GM23338 (cell line): Measurements from ENCODE around the gene CDH4. TPM values are rescaled to one million over a fixed set of nuclear protein-coding genes. Genes with fewer than 3 reads are reported as not detected.

Source experiments
- ATAC-seq: fragments of 200-7000 bp; cut with Tn5 transposase; 3 replicates; pipeline ENCODE4 v1.9.1; 2020
- DNase-seq: peaks from one replicate; pipeline ENCODE4 v3.0.0-alpha.2; 2015; ENCODE audit warnings: low spot score
- H2AFZ ChIP-seq: fragments of 200-600 bp; sonication (generic); 2 replicates; pipeline ENCODE4 v1.8.0; 2016; ENCODE audit warnings: antibody characterized with exemption, mild to moderate bottlenecking, moderate library complexity
- H3F3A ChIP-seq: fragments of 200-600 bp; sonication (generic); replicated peaks from 2 replicates; pipeline ENCODE4 v1.8.0; 2017; ENCODE audit warnings: antibody characterized with exemption, mixed run types, low read depth
- H3K27ac ChIP-seq: fragments of 200-600 bp; sonication (generic); 2 replicates; pipeline ENCODE4 v1.6.1; 2016; ENCODE audit warnings: low read depth
- H3K27me3 ChIP-seq: fragments of 200-600 bp; sonication (generic); 2 replicates; pipeline ENCODE4 v1.8.0; 2016; ENCODE audit warnings: mild to moderate bottlenecking, mixed run types, moderate library complexity; ENCODE audit not compliant: insufficient read depth
- H3K36me3 ChIP-seq: fragments of 200-600 bp; sonication (generic); 2 replicates; pipeline ENCODE4 v1.8.0; 2016; ENCODE audit warnings: mild to moderate bottlenecking; ENCODE audit not compliant: insufficient read depth
- H3K4me1 ChIP-seq: fragments of 200-600 bp; sonication (generic); 2 replicates; pipeline ENCODE4 v1.8.0; 2016; ENCODE audit warnings: mild to moderate bottlenecking, moderate library complexity; ENCODE audit not compliant: insufficient read depth
- H3K4me2 ChIP-seq: fragments of 200-600 bp; sonication (generic); 2 replicates; pipeline ENCODE4 v1.7.1; 2017; ENCODE audit warnings: mixed run types
- H3K4me3 ChIP-seq: fragments of 200-600 bp; sonication (generic); 2 replicates; pipeline ENCODE4 v1.6.1; 2016; ENCODE audit warnings: mixed run types
- H3K79me2 ChIP-seq: fragments of 200-600 bp; sonication (generic); replicated peaks from 2 replicates; pipeline ENCODE4 v1.8.0; 2017; ENCODE audit warnings: mild to moderate bottlenecking; ENCODE audit not compliant: insufficient read depth
- H3K9me2 ChIP-seq: fragments of 200-600 bp; sonication (generic); 2 replicates; pipeline ENCODE4 v1.8.0; 2017; ENCODE audit not compliant: insufficient read depth
- H4K20me1 ChIP-seq: fragments of 200-600 bp; sonication (generic); replicated peaks from 2 replicates; pipeline ENCODE4 v1.8.0; 2017; ENCODE audit warnings: mild to moderate bottlenecking; ENCODE audit not compliant: insufficient read depth
- H3K27ac Mint-ChIP-seq: 2 replicates; pipeline ENCODE4 v1.8.0; 2020; ENCODE audit warnings: inconsistent platforms, mild to moderate bottlenecking, moderate library complexity, mixed read lengths
- H3K27me3 Mint-ChIP-seq: 3 replicates; pipeline ENCODE4 v1.8.0; 2022; ENCODE audit warnings: low read depth, mild to moderate bottlenecking, moderate library complexity, mixed read lengths, inconsistent platforms; ENCODE audit not compliant: insufficient read depth, poor library complexity
- H3K36me3 Mint-ChIP-seq: 3 replicates; pipeline ENCODE4 v1.8.0; 2021; ENCODE audit warnings: low read depth, mild to moderate bottlenecking, inconsistent platforms, moderate library complexity, mixed read lengths
- H3K4me1 Mint-ChIP-seq: 3 replicates; pipeline ENCODE4 v1.8.0; 2020; ENCODE audit warnings: mild to moderate bottlenecking, inconsistent platforms, mixed read lengths
- H3K4me3 Mint-ChIP-seq: 3 replicates; pipeline ENCODE4 v1.8.0; 2021; ENCODE audit warnings: moderate library complexity, mild to moderate bottlenecking, inconsistent platforms, mixed read lengths
- H3K9me3 Mint-ChIP-seq: 3 replicates; pipeline ENCODE4 v1.8.0; 2020; ENCODE audit warnings: moderate library complexity, mild to moderate bottlenecking, inconsistent platforms, mixed read lengths
- CREB1 ChIP-seq: fragments of 250-450 bp; sonication (Bioruptor Pico); IDR thresholded peaks from 2 replicates; pipeline ENCODE4 v1.5.0; 2020; ENCODE audit warnings: low read depth, mild to moderate bottlenecking, moderate library complexity
- CTCF ChIP-seq, 2 experiments: fragments of 200-600 bp in 1 of 2; sonication (generic) in 1 of 2; conservative IDR thresholded peaks; 2 replicates each; pipeline versions ENCODE4 v1.5.1 to v1.6.1; 2016 to 2017; ENCODE audit warnings: antibody characterized with exemption in 2 of 2, low read depth in 2 of 2, mild to moderate bottlenecking in 2 of 2, moderate library complexity in 1 of 2
- ETS1 ChIP-seq: IDR thresholded peaks from 2 replicates; pipeline ENCODE4 v1.6.1; 2016; ENCODE audit warnings: antibody characterized with exemption
- EZH2 ChIP-seq: fragments of 200-600 bp; sonication (generic); IDR thresholded peaks from one replicate; pipeline ENCODE4 v1.8.0; 2017; ENCODE audit warnings: antibody characterized with exemption, mild to moderate bottlenecking, low read depth; ENCODE audit not compliant: unreplicated experiment
- EZH2phosphoT487 ChIP-seq: fragments of 200-600 bp; sonication (generic); IDR thresholded peaks from one replicate; pipeline ENCODE4 v1.8.1; 2018; ENCODE audit warnings: antibody characterized with exemption; ENCODE audit not compliant: unreplicated experiment
- NANOG ChIP-seq: IDR thresholded peaks from 2 replicates; pipeline ENCODE4 v1.6.1; 2016; ENCODE audit warnings: antibody characterized with exemption, borderline replicate concordance
- POLR2AphosphoS5 ChIP-seq: IDR thresholded peaks from 2 replicates; pipeline ENCODE4 v1.6.1; 2016; ENCODE audit warnings: antibody characterized with exemption, low read depth
- REST ChIP-seq: IDR thresholded peaks from one replicate; pipeline ENCODE4 v1.6.1; 2018; ENCODE audit warnings: antibody characterized with exemption; ENCODE audit not compliant: unreplicated experiment
- STAT1 ChIP-seq: IDR thresholded peaks from one replicate; pipeline ENCODE4 v1.6.1; 2016; ENCODE audit warnings: antibody characterized with exemption; ENCODE audit not compliant: unreplicated experiment
- ZNF114 ChIP-seq: fragments of 250-450 bp; sonication (Bioruptor Pico); IDR thresholded peaks from 2 replicates; pipeline ENCODE4 v1.5.0; 2020; ENCODE audit warnings: mild to moderate bottlenecking, moderate library complexity
- ZNF331 ChIP-seq: fragments of 250-450 bp; sonication (Bioruptor Pico); IDR thresholded peaks from 2 replicates; pipeline ENCODE4 v1.5.0; 2020; ENCODE audit warnings: low read depth, mild to moderate bottlenecking, moderate library complexity
- ZNF462 ChIP-seq: fragments of 250-450 bp; sonication (Bioruptor Pico); IDR thresholded peaks from 2 replicates; pipeline ENCODE4 v1.5.0; 2020; ENCODE audit warnings: mild to moderate bottlenecking, moderate library complexity
- polyA plus RNA-seq: library from polyadenylated mRNA; unstranded; fragments of >200 nt; fragmentation: Nextera tagmentation; extraction: Ambion mirVana; gene quantifications from 2 replicates; pipeline ENCODE4 v1.2.1, GENCODE V29; 2016
- total RNA-seq: library from RNA; depleted of rRNA; stranded (reverse); fragments of >200 nt; shearing (Covaris generic); gene quantifications from 2 replicates; pipeline ENCODE4 v1.2.3, GENCODE V29; 2014

CDH4 gene
- total and polyA plus RNA-seq, 2 experiments from 2014 or later: 1.2 to 4.2 TPM

- Histone ChIP-seq H3K36me3 (no peaks in the 10 kb centered on the region), H2AFZ (no peak overlapping the region), H3K4me3 (no peak overlapping the region), H3K27me3 (no peaks in the 10 kb centered on the region), H3F3A (no peaks in the 10 kb centered on the region), H3K27ac (no peak overlapping the region), H3K4me1 (peaks cover 15% of the 10 kb centered on the region), H3K79me2 (no peaks in the 10 kb centered on the region), H3K4me2 (no peak overlapping the region), H4K20me1 (no peaks in the 10 kb centered on the region), H3K9me2 (peaks cover 10% of the 10 kb centered on the region)
- ATAC-seq (no peak), DNase-seq (no peak)
- no peaks in the 10 kb centered on the region for H3K9me3 Mint-ChIP-seq
- no peak overlapping the region for H3K4me3 Mint-ChIP-seq
- no peaks in the 10 kb centered on the region; the same call in 2 of the 3 replicates for H3K36me3 Mint-ChIP-seq
- no peak overlapping the region for H3K27ac Mint-ChIP-seq
- peaks cover 8% of the 10 kb centered on the region for H3K27me3 Mint-ChIP-seq
- TF ChIP-seq EZH2 (no peak), ZNF331 (CRISPR knock-in tag) (no peak), ZNF114 (CRISPR knock-in tag) (no peak), CTCF (conservative IDR thresholded peaks at IDR 0.05; ENCODE audit: low read depth in 2 of 2) (no peak), ZNF462 (no peak), STAT1 (no peak), REST (no peak), EZH2phosphoT487 (no peak), CREB1 (CRISPR knock-in tag) (no peak), POLR2AphosphoS5 (no peak), ETS1 (no peak), NANOG (no peak)
- peaks cover 39% of the 10 kb centered on the region for H3K4me1 Mint-ChIP-seq
Observed at GRCh38 chr20:61517419-61517818, 265.4 kb downstream of the CDH4 start.
